Measurements from ENCODE around the gene FCGR1A.
"Not testable (repeated sequence)": the region's sequence is repeated elsewhere in the genome, so short reads cannot be mapped to it uniquely, and the experiment has no call there.

Gene FCGR1A

GRCh38 chr1:149777084-149777483 lies 5.4 kb upstream of the FCGR1A start:
- not testable (repeated sequence) for DNase-seq (ENCODE audit: low read depth in 2 of 2)

- DNase-seq (ENCODE audit: low read depth in 2 of 2), result not testable (repeated sequence)
These were observed 4.2 kb upstream of the FCGR1A start for GRCh38 chr1:149778313-149778712.

- not testable (repeated sequence) for DNase-seq (ENCODE audit: low read depth in 2 of 2)
These were observed 995 bp upstream of the FCGR1A start for GRCh38 chr1:149781413-149781984.

GRCh38 chr1:149783289-149783688 lies 795 bp downstream of the FCGR1A start:
- not testable (repeated sequence) for DNase-seq (ENCODE audit: low read depth in 2 of 2)

GRCh38 chr1:149783868-149784267 lies 1.4 kb downstream of the FCGR1A start:
- not testable (repeated sequence) for DNase-seq (ENCODE audit: low read depth in 2 of 2)

- DNase-seq (ENCODE audit: low read depth in 2 of 2), result not testable (repeated sequence)
These were observed 5.4 kb downstream of the FCGR1A start for GRCh38 chr1:149787688-149788451.

- peak; percentile 24 to 31 for DNase-seq (ENCODE audit: low read depth in 2 of 2)
These were observed 10.0 kb downstream of the FCGR1A start for GRCh38 chr1:149792502-149792901.

- DNase-seq (ENCODE audit: low read depth in 2 of 2), result peak; percentile 59 to 67
These were observed 10.5 kb downstream of the FCGR1A start for GRCh38 chr1:149792912-149793515.

- DNase-seq (ENCODE audit: low read depth in 2 of 2), result not testable (repeated sequence)
These were observed 11.4 kb downstream of the FCGR1A start for GRCh38 chr1:149793885-149794284.

- DNase-seq (ENCODE audit: low read depth in 2 of 2), result not testable (repeated sequence)
These were observed 19.1 kb downstream of the FCGR1A start for GRCh38 chr1:149801628-149802027.

GRCh38 chr1:149804417-149805080 lies 22.1 kb downstream of the FCGR1A start:
- not testable (repeated sequence) for DNase-seq (ENCODE audit: low read depth in 2 of 2)

GRCh38 chr1:149810697-149811405 lies 28.4 kb downstream of the FCGR1A start:
- not testable (repeated sequence) for DNase-seq (ENCODE audit: low read depth in 2 of 2)

GRCh38 chr1:149811514-149811889 lies 29.0 kb downstream of the FCGR1A start:
- not testable (repeated sequence) for DNase-seq (ENCODE audit: low read depth in 2 of 2)

GRCh38 chr1:149811890-149812829 lies 29.7 kb downstream of the FCGR1A start:
- peak; percentile 62 to 65 for DNase-seq (ENCODE audit: low read depth in 2 of 2)

GRCh38 chr1:149812893-149813801 lies 30.7 kb downstream of the FCGR1A start:
- DNase-seq (ENCODE audit: low read depth in 2 of 2), result peak; percentile 25 to 31

- DNase-seq (ENCODE audit: low read depth in 2 of 2), result not testable (repeated sequence)
These were observed 37.9 kb downstream of the FCGR1A start for GRCh38 chr1:149820387-149820786.

GRCh38 chr1:149826555-149826954 lies 44.1 kb downstream of the FCGR1A start:
- DNase-seq (ENCODE audit: low read depth in 2 of 2), result not testable (repeated sequence)

GRCh38 chr1:149831764-149832315 lies 49.3 kb downstream of the FCGR1A start:
- not testable (repeated sequence) for DNase-seq (ENCODE audit: low read depth in 2 of 2)

Measured in stimulated activated CD8-positive, alpha-beta memory T cell treated with anti-CD3 and anti-CD28 coated beads, Interleukin-7, amount 100 ng/mL, for 1 hour (primary cell).